Neural progenitor cell (in vitro differentiated cells): ENCODE measurements around the gene CCDC91. TPM values are rescaled to one million over a fixed set of nuclear protein-coding genes. Genes with fewer than 3 reads are reported as not detected.

Experiments used
- DNase-seq: peaks from one replicate; pipeline ENCODE4 v3.0.0-alpha.2; 2016; ENCODE audit warnings: low spot score
- H2AFZ ChIP-seq: fragments of 200-600 bp; sonication (generic); replicated peaks from 2 replicates; pipeline ENCODE4 v1.6.1; 2016; ENCODE audit warnings: antibody characterized with exemption
- H3F3A ChIP-seq: fragments of 200-600 bp; sonication (generic); 2 replicates; pipeline ENCODE4 v1.6.1; 2016; ENCODE audit warnings: antibody characterized with exemption, low read depth
- H3K27ac ChIP-seq: fragments of 200-600 bp; sonication (generic); 2 replicates; pipeline ENCODE4 v1.5.1; 2016; ENCODE audit warnings: mild to moderate bottlenecking
- H3K27me3 ChIP-seq: fragments of 200-600 bp; sonication (generic); 2 replicates; pipeline ENCODE4 v1.6.1; 2016; ENCODE audit warnings: mild to moderate bottlenecking, moderate library complexity
- H3K36me3 ChIP-seq: fragments of 200-600 bp; sonication (generic); 2 replicates; pipeline ENCODE4 v1.5.1; 2016
- H3K4me1 ChIP-seq: fragments of 200-600 bp; sonication (generic); 2 replicates; pipeline ENCODE4 v1.6.1; 2016; ENCODE audit warnings: mixed run types
- H3K4me2 ChIP-seq: fragments of 200-600 bp; sonication (generic); 2 replicates; pipeline ENCODE4 v1.6.1; 2016
- H3K4me3 ChIP-seq: fragments of 200-600 bp; sonication (generic); 2 replicates; pipeline ENCODE4 v1.5.1; 2016
- H3K79me2 ChIP-seq: fragments of 200-600 bp; sonication (generic); 2 replicates; pipeline ENCODE4 v1.6.1; 2016; ENCODE audit warnings: low read depth
- H3K9ac ChIP-seq: fragments of 200-600 bp; sonication (generic); 2 replicates; pipeline ENCODE4 v1.6.1; 2016
- H3K9me3 ChIP-seq: fragments of 200-600 bp; sonication (generic); 2 replicates; pipeline ENCODE4 v1.5.1; 2016; ENCODE audit warnings: low read depth
- H4K20me1 ChIP-seq: fragments of 200-600 bp; sonication (generic); 2 replicates; pipeline ENCODE4 v1.6.1; 2016; ENCODE audit warnings: low read depth
- H3K27ac Mint-ChIP-seq: 3 replicates; pipeline ENCODE4 v1.8.0; 2021; ENCODE audit warnings: mixed read lengths
- H3K27me3 Mint-ChIP-seq: 2 replicates; pipeline ENCODE4 v1.8.0; 2022; ENCODE audit warnings: low read depth, mild to moderate bottlenecking, inconsistent platforms, moderate library complexity, mixed read lengths; ENCODE audit not compliant: insufficient read depth
- H3K36me3 Mint-ChIP-seq: 3 replicates; pipeline ENCODE4 v1.8.0; 2021; ENCODE audit warnings: mixed read lengths
- H3K4me1 Mint-ChIP-seq: 3 replicates; pipeline ENCODE4 v1.8.0; 2021; ENCODE audit warnings: mixed read lengths
- H3K4me3 Mint-ChIP-seq: 3 replicates; pipeline ENCODE4 v1.8.0; 2021; ENCODE audit warnings: mild to moderate bottlenecking, moderate library complexity, mixed read lengths
- H3K9me3 Mint-ChIP-seq: 3 replicates; pipeline ENCODE4 v1.8.0; 2020; ENCODE audit warnings: mixed read lengths
- CTCF ChIP-seq: fragments of 200-600 bp; sonication (generic); IDR thresholded peaks from 2 replicates; pipeline ENCODE4 v1.5.1; 2017; ENCODE audit warnings: antibody characterized with exemption, mild to moderate bottlenecking
- EZH2 ChIP-seq: fragments of 200-600 bp; sonication (generic); IDR thresholded peaks from 2 replicates; pipeline ENCODE4 v1.6.1; 2017; ENCODE audit warnings: antibody characterized with exemption, mild to moderate bottlenecking, moderate library complexity
- EZH2phosphoT487 ChIP-seq: fragments of 200-600 bp; sonication (generic); IDR thresholded peaks from 2 replicates; pipeline ENCODE4 v1.6.1; 2017; ENCODE audit warnings: antibody characterized with exemption
- total RNA-seq: library from RNA; depleted of rRNA; stranded (reverse); fragments of >200 nt; gene quantifications from 2 replicates; pipeline ENCODE4 v1.2.3, GENCODE V29; 2015; ENCODE audit warnings: low replicate concordance

The CCDC91 gene
- total RNA-seq, 1 donor from 2014 or later = 35.8 TPM

- TF ChIP-seq CTCF (no peak), EZH2 (no peak), EZH2phosphoT487 (no peak)
- Mint-ChIP-seq H3K36me3 (no peaks in the 10 kb centered on the region), H3K27ac (no peak overlapping the region), H3K27me3 (no peaks in the 10 kb centered on the region), H3K9me3 (no peaks in the 10 kb centered on the region), H3K4me3 (no peak overlapping the region), H3K4me1 (no peaks in the 10 kb centered on the region)
- DNase-seq = no peak
- Histone ChIP-seq H3K4me3 (no peak overlapping the region), H2AFZ (no peak overlapping the region), H3K27ac (no peak overlapping the region), H3K27me3 (no peaks in the 10 kb centered on the region), H3K36me3 (no peaks in the 10 kb centered on the region), H4K20me1 (no peaks in the 10 kb centered on the region), H3F3A (no peaks in the 10 kb centered on the region), H3K79me2 (no peaks in the 10 kb centered on the region), H3K4me1 (no peaks in the 10 kb centered on the region), H3K9ac (no peak overlapping the region), H3K9me3 (no peaks in the 10 kb centered on the region), H3K4me2 (no peak overlapping the region)
These were observed 360.8 kb downstream of the CCDC91 start for GRCh38 chr12:28550757-28551704.

GRCh38 chr12:28552251-28552970 is 362.2 kb downstream of the CCDC91 start:
- Histone ChIP-seq H3K36me3 (no peaks in the 10 kb centered on the region), H3K4me1 (no peaks in the 10 kb centered on the region), H2AFZ (no peak overlapping the region), H3K9ac (no peak overlapping the region), H4K20me1 (no peaks in the 10 kb centered on the region), H3F3A (no peaks in the 10 kb centered on the region), H3K4me3 (no peak overlapping the region), H3K9me3 (no peaks in the 10 kb centered on the region), H3K4me2 (no peak overlapping the region), H3K27me3 (no peaks in the 10 kb centered on the region), H3K79me2 (no peaks in the 10 kb centered on the region), H3K27ac (no peak overlapping the region)
- TF ChIP-seq CTCF = no peak
- TF ChIP-seq EZH2 = no peak
- no peak for TF ChIP-seq EZH2phosphoT487
- Mint-ChIP-seq H3K36me3 (no peaks in the 10 kb centered on the region), H3K4me1 (no peaks in the 10 kb centered on the region), H3K9me3 (no peaks in the 10 kb centered on the region), H3K27me3 (no peaks in the 10 kb centered on the region), H3K4me3 (no peak overlapping the region), H3K27ac (no peak overlapping the region)
- no peak for DNase-seq

- Histone ChIP-seq H3K9ac (no peak overlapping the region), H3K27ac (no peak overlapping the region), H3K4me1 (no peaks in the 10 kb centered on the region), H3K4me2 (no peak overlapping the region), H2AFZ (no peak overlapping the region), H3K36me3 (no peaks in the 10 kb centered on the region), H3K9me3 (no peaks in the 10 kb centered on the region), H4K20me1 (no peaks in the 10 kb centered on the region), H3K79me2 (no peaks in the 10 kb centered on the region), H3K4me3 (no peak overlapping the region), H3F3A (no peaks in the 10 kb centered on the region), H3K27me3 (no peaks in the 10 kb centered on the region)
- DNase-seq = no peak
- Mint-ChIP-seq H3K9me3 (no peaks in the 10 kb centered on the region), H3K4me3 (no peak overlapping the region), H3K27ac (no peak overlapping the region), H3K4me1 (peaks cover 2% of the 10 kb centered on the region), H3K36me3 (no peaks in the 10 kb centered on the region), H3K27me3 (no peaks in the 10 kb centered on the region)
- TF ChIP-seq EZH2 (no peak), EZH2phosphoT487 (no peak), CTCF (no peak)
These were observed 365.5 kb downstream of the CCDC91 start for GRCh38 chr12:28555748-28556147.
